H1 (cell line): ENCODE results near the gene TEF. TPM values are rescaled to one million over a fixed set of nuclear protein-coding genes. Genes with fewer than 3 reads are reported as not detected.

Source experiments
- CTCF ChIA-PET: fragments of 300-600 bp; sonication (Branson Sonifier 250); formaldehyde crosslinking; loops from one replicate; lab custom pipeline; 2021; ENCODE audit not compliant: partially characterized antibody; lab: Charles Lee
- POLR2A ChIA-PET: fragments of 300-600 bp; sonication (Branson Sonifier 250); formaldehyde crosslinking; loops from one replicate; lab custom pipeline; 2021; ENCODE audit warnings: inconsistent platforms; ENCODE audit not compliant: partially characterized antibody; lab: Charles Lee
- DNase-seq, 2 experiments: peaks; one replicate each; pipeline versions ENCODE4 v3.0.0 to v3.0.0-alpha.2; 2010 to 2022; ENCODE audit warnings: low spot score in 2 of 2, low read depth in 1 of 2, mixed read lengths in 1 of 2
- FAIRE-seq: peaks from 2 replicates; lab custom pipeline; 2011; peaks lifted over from hg19 to GRCh38; lab: Jason Lieb, UNC
- H2AFZ ChIP-seq: 2 replicates; pipeline ENCODE4 v1.8.1; 2012; ENCODE audit warnings: low read length, inconsistent platforms
- H2AK5ac ChIP-seq: 2 replicates; pipeline ENCODE4 v1.6.1; 2013; ENCODE audit warnings: low read depth, low read length
- H2BK120ac ChIP-seq: replicated peaks from 2 replicates; pipeline ENCODE3; 2013; ENCODE audit warnings: low read depth, low read length, inconsistent platforms
- H2BK12ac ChIP-seq: 2 replicates; pipeline ENCODE4 v1.6.1; 2013; ENCODE audit warnings: low read depth, low read length
- H2BK15ac ChIP-seq: 2 replicates; pipeline ENCODE4 v1.6.1; 2013; ENCODE audit warnings: low read length
- H2BK20ac ChIP-seq: 2 replicates; pipeline ENCODE4 v1.6.1; 2013; ENCODE audit warnings: low read length
- H2BK5ac ChIP-seq: 2 replicates; pipeline ENCODE4 v1.6.1; 2013; ENCODE audit warnings: low read depth, low read length
- H3K14ac ChIP-seq: 2 replicates; pipeline ENCODE4 v1.6.1; 2013; ENCODE audit warnings: inconsistent platforms; ENCODE audit not compliant: insufficient read length
- H3K18ac ChIP-seq: 2 replicates; pipeline ENCODE4 v1.6.1; 2013; ENCODE audit warnings: low read length; ENCODE audit errors: extremely low read depth
- H3K23ac ChIP-seq: 2 replicates; pipeline ENCODE4 v1.6.1; 2013; ENCODE audit warnings: inconsistent platforms; ENCODE audit not compliant: insufficient read length
- H3K23me2 ChIP-seq: 2 replicates; pipeline ENCODE4 v1.6.1; 2013; ENCODE audit warnings: low read depth, low read length
- H3K27ac ChIP-seq: 2 replicates; pipeline ENCODE4 v1.6.1; 2011; ENCODE audit warnings: low read depth, low read length, inconsistent platforms
- H3K27me3 ChIP-seq, 4 experiments: replicated peaks in 1 of 4; 1 replicate in 1 of 4; 2 replicates in 3 of 4; pipeline versions ENCODE4 v1.6.1 to v1.8.1; 2011 to 2013; ENCODE audit warnings: low read length in 3 of 4, mild to moderate bottlenecking in 3 of 4, inconsistent platforms in 2 of 4, mixed read lengths in 2 of 4, moderate library complexity in 1 of 4; ENCODE audit not compliant: control insufficient read depth in 3 of 4, insufficient read depth in 3 of 4; ENCODE audit errors: extremely low read depth in 1 of 4
- H3K36me3 ChIP-seq, 4 experiments: 2 replicates each; pipeline versions ENCODE4 v1.6.1 to v1.8.1; 2011 to 2013; ENCODE audit warnings: mild to moderate bottlenecking in 4 of 4, low read length in 3 of 4, moderate library complexity in 2 of 4, control low read depth in 1 of 4, inconsistent platforms in 1 of 4; ENCODE audit not compliant: insufficient read depth in 4 of 4, control insufficient read depth in 2 of 4
- H3K4ac ChIP-seq: replicated peaks from 2 replicates; pipeline ENCODE3; 2013; ENCODE audit warnings: low read length, low read depth, mixed read lengths, inconsistent platforms; ENCODE audit not compliant: insufficient read length
- H3K4me1 ChIP-seq, 4 experiments: replicated peaks in 1 of 4; 1 replicate in 1 of 4; 2 replicates in 3 of 4; pipeline versions ENCODE4 v1.6.1 to v1.8.1; 2011 to 2013; ENCODE audit warnings: low read length in 3 of 4, inconsistent platforms in 2 of 4, mixed read lengths in 1 of 4; ENCODE audit not compliant: insufficient read depth in 4 of 4, control insufficient read depth in 3 of 4
- H3K4me2 ChIP-seq, 2 experiments: 2 replicates each; pipeline versions ENCODE4 v1.6.1 to v1.8.1; 2011 to 2013; ENCODE audit warnings: low read depth in 2 of 2, low read length in 2 of 2, control low read depth in 1 of 2, inconsistent platforms in 1 of 2, mild to moderate bottlenecking in 1 of 2; ENCODE audit not compliant: insufficient read depth in 1 of 2
- H3K4me3 ChIP-seq, 4 experiments: fragments of 200-600, 300-600 bp in 1 of 4; sonication (generic), shearing (Covaris generic), sonication (Bioruptor Twin) in 1 of 4; 2 replicates each; pipeline versions ENCODE4 v1.5.1 to v1.8.1; 2011 to 2016; ENCODE audit warnings: low read length in 4 of 4, low read depth in 3 of 4, control low read depth in 2 of 4, inconsistent platforms in 2 of 4, mild to moderate bottlenecking in 2 of 4, mixed read lengths in 1 of 4, moderate library complexity in 1 of 4; ENCODE audit not compliant: insufficient read depth in 2 of 4; ENCODE audit errors: extremely low read depth in 1 of 4
- H3K56ac ChIP-seq: replicated peaks from 2 replicates; pipeline ENCODE3; 2013; ENCODE audit warnings: low read depth, mild to moderate bottlenecking, mixed read lengths, low read length, inconsistent platforms; ENCODE audit not compliant: insufficient read length
- H3K79me1 ChIP-seq: 2 replicates; pipeline ENCODE4 v1.6.1; 2013; ENCODE audit warnings: low read depth, low read length, control low read depth
- H3K79me2 ChIP-seq, 2 experiments: 2 replicates each; pipeline versions ENCODE4 v1.6.1 to v1.8.1; 2012 to 2013; ENCODE audit warnings: low read length in 2 of 2, mild to moderate bottlenecking in 2 of 2, inconsistent platforms in 1 of 2; ENCODE audit not compliant: insufficient read depth in 2 of 2, control insufficient read depth in 1 of 2
- H3K9ac ChIP-seq, 4 experiments: replicated peaks in 1 of 4; 1 replicate in 1 of 4; 2 replicates in 3 of 4; pipeline versions ENCODE4 v1.6.1 to v1.8.1; 2011 to 2013; ENCODE audit warnings: low read depth in 3 of 4, low read length in 3 of 4, control low read depth in 2 of 4, mild to moderate bottlenecking in 2 of 4, moderate library complexity in 2 of 4, inconsistent platforms in 1 of 4; ENCODE audit errors: extremely low read depth in 1 of 4
- H3K9me3 ChIP-seq, 2 experiments: 2 replicates each; pipeline versions ENCODE4 v1.6.1 to v1.8.1; 2012 to 2013; ENCODE audit warnings: mild to moderate bottlenecking in 2 of 2, moderate library complexity in 2 of 2, control low read depth in 1 of 2, inconsistent platforms in 1 of 2, low read depth in 1 of 2, low read length in 1 of 2, mixed read lengths in 1 of 2; ENCODE audit not compliant: insufficient read depth in 2 of 2
- H4K20me1 ChIP-seq, 2 experiments: replicated peaks in 1 of 2; 2 replicates each; pipeline versions ENCODE3 to v1.8.1; 2011 to 2013; ENCODE audit warnings: inconsistent platforms in 2 of 2, low read length in 2 of 2, mild to moderate bottlenecking in 1 of 2; ENCODE audit not compliant: insufficient read depth in 2 of 2, control insufficient read depth in 1 of 2
- H4K5ac ChIP-seq: 2 replicates; pipeline ENCODE4 v1.6.1; 2013; ENCODE audit warnings: low read length, low read depth, mixed read lengths, inconsistent platforms; ENCODE audit not compliant: insufficient read length
- H4K8ac ChIP-seq: 2 replicates; pipeline ENCODE4 v1.8.0; 2013; ENCODE audit warnings: mild to moderate bottlenecking, moderate library complexity, low read length, inconsistent platforms; ENCODE audit not compliant: insufficient read depth; ENCODE audit errors: extremely low read depth
- H4K91ac ChIP-seq: replicated peaks from 2 replicates; pipeline ENCODE3; 2013; ENCODE audit warnings: low read length, mixed read lengths, inconsistent platforms; ENCODE audit not compliant: insufficient read length
- SIN3A ChIP-seq, 2 experiments: IDR thresholded peaks in 1 of 2; conservative IDR thresholded peaks in 1 of 2; 2 replicates each; pipeline ENCODE4 v1.6.1; 2011 to 2012; ENCODE audit warnings: low read length in 2 of 2, improper control_type of control experiment in 1 of 2, low read depth in 1 of 2, mild to moderate bottlenecking in 1 of 2
- SIRT6 ChIP-seq: IDR thresholded peaks from one replicate; pipeline ENCODE4 v1.7.1; 2012; ENCODE audit warnings: low read length, inconsistent platforms
- SIX5 ChIP-seq: IDR thresholded peaks from 2 replicates; pipeline ENCODE4 v1.6.1; 2011; ENCODE audit warnings: mild to moderate bottlenecking, low read depth, low read length
- SP2 ChIP-seq: IDR thresholded peaks from 2 replicates; pipeline ENCODE4 v1.6.1; 2012; ENCODE audit warnings: mild to moderate bottlenecking, low read length, inconsistent platforms
- WGBS, 2 experiments: shearing (Covaris generic) in 1 of 2; methylation state at CpG; one replicate each; pipeline versions ENCODE4 v1.1.6 to v1.1.7; 2013 to 2015; ENCODE audit warnings: low lambda C conversion rate in 2 of 2, mixed read lengths in 2 of 2, inconsistent platforms in 1 of 2, low coverage in 1 of 2, missing lambda C conversion rate in 1 of 2; ENCODE audit not compliant: insufficient replicate concordance in 2 of 2, insufficient coverage in 1 of 2, insufficient read length in 1 of 2; ENCODE audit errors: extremely low coverage in 1 of 2, missing lambda C conversion rate in 1 of 2; 5-methylcytosine and 5-hydroxymethylcytosine counted together
- polyA plus RNA-seq, 7 experiments: library from polyadenylated mRNA; depleted of rRNA in 3 of 7; stranded (reverse) in 5 of 7; unstranded in 2 of 7; fragments of >200 nt in 5 of 7; fragments of 200-250 nt in 2 of 7; gene quantifications; 1 replicate in 5 of 7; 2 replicates in 1 of 7; 4 replicates in 1 of 7; pipeline versions ENCODE4 v1.2.1 to v1.2.3, GENCODE V29; 2011 to 2013; ENCODE audit warnings: missing spikeins in 2 of 7, mixed read lengths in 2 of 7
- total RNA-seq: library from RNA; stranded (reverse); fragmentation: NEBNext Ultra II Directional; extraction: Animal tissue kit (Norgen Biotek cat#: 25700); gene quantifications from 2 replicates; pipeline ENCODE4 v1.2.1, GENCODE V29; 2021

Gene TEF
- total and polyA plus RNA-seq, 2 of the 8 experiments (the other 6 are each of a cell fraction or from before 2014, with no cell fraction given): 7.4 to 9.0 TPM

DNA sequence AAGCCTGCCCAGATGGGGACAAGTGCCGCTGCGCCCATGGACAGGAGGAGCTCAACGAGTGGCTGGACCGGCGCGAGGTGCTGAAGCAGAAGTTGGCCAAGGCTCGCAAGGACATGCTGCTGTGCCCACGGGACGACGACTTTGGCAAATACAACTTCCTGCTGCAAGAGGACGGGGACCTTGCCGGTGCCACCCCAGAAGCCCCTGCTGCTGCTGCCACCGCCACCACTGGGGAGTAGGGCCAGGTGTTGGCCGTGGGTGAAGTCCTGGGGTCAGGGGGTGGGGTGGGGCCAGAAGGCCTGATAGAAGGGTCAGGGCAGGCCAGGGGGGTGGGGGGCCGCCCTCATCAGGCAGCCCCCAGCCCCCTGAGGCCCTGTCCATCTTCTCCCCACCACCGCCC lies 24.6 kb upstream of the TEF start:
- no peaks in the 10 kb centered on the region for H3K79me2 ChIP-seq
- H3K56ac ChIP-seq: no peak overlapping the region
- no peak overlapping the region for H2AFZ ChIP-seq
- H2BK20ac ChIP-seq: no peak overlapping the region
- H3K4ac ChIP-seq: no peak overlapping the region
- H3K27me3 ChIP-seq: no peaks in the 10 kb centered on the region
- no peak overlapping the region for H2BK15ac ChIP-seq
- H3K4me2 ChIP-seq: no peak overlapping the region
- CTCF ChIA-PET: no interaction called here
- no peak for FAIRE-seq
- no peaks in the 10 kb centered on the region for H3K23me2 ChIP-seq
- no peak overlapping the region for H3K14ac ChIP-seq
- peaks cover 0 to 8% of the 10 kb centered on the region in 2 experiments for H4K20me1 ChIP-seq
- H4K5ac ChIP-seq: no peak overlapping the region
- no peak overlapping the region for H3K9ac ChIP-seq
- no peak overlapping the region for H3K4me3 ChIP-seq
- WGBS, 2 experiments: 94% methylated on average over 11 of the region's 16 CpGs; no CpG with 5 or more reads in 1 of the 2 experiments
- peaks cover 0 to 14% (median 9%) of the 10 kb centered on the region in 4 experiments; a peak in 6 of 7 replicates for H3K4me1 ChIP-seq
- no peak overlapping the region for H3K18ac ChIP-seq
- H2AK5ac ChIP-seq: no peak overlapping the region
- H3K79me1 ChIP-seq: no peaks in the 10 kb centered on the region
- no peak overlapping the region; the same call in 1 of the 2 replicates for H4K8ac ChIP-seq
- H3K36me3 ChIP-seq: peaks cover 3 to 32% (median 15%) of the 10 kb centered on the region in 4 experiments; a peak in 7 of 8 replicates
- H3K27ac ChIP-seq: no peak overlapping the region
- H4K91ac ChIP-seq: no peak overlapping the region
- DNase-seq: no peak
- no peak overlapping the region; the same call in 1 of the 2 replicates for H2BK5ac ChIP-seq
- POLR2A ChIA-PET: interaction anchor here (0.7 to 1.4 kb wide), 4 partner anchors 11 to 26 kb away, joined by 3 to 4 read pairs (median 3); no protein-coding TSS in a partner anchor
- no peaks in the 10 kb centered on the region for H3K9me3 ChIP-seq
- H3K23ac ChIP-seq: no peak overlapping the region
- H2BK12ac ChIP-seq: no peak overlapping the region
- no peak overlapping the region for H2BK120ac ChIP-seq
- TF ChIP-seq SIRT6 (no peak), SP2 (no peak), SIX5 (no peak), SIN3A (conservative IDR thresholded peaks at IDR 0.05 in 1 of 2, IDR thresholded peaks at IDR 0.05 in 1 of 2; ENCODE audit: low read depth in 1 of 2, low read length in 2 of 2) (no peak)
